GM12878 (cell line): ENCODE results near the gene AKT3. TPM values are rescaled to one million over a fixed set of nuclear protein-coding genes. Genes with fewer than 3 reads are reported as not detected.

Experiments
- ATAC-seq: fragments of 200-7000 bp; cut with Tn5 transposase; 3 replicates; pipeline ENCODE4 v1.9.1; 2020; ENCODE audit warnings: mild to moderate bottlenecking, moderate library complexity
- BruUV-seq: library from RNA; stranded (reverse); fragments of 400-500 nt; replicated peaks from 2 replicates; lab custom pipeline; 2021; lab: Mats Ljungman, UMichigan
- CTCF ChIA-PET: fragments of 300-600 bp; sonication (Branson Sonifier 250); formaldehyde crosslinking; extraction: SDS; loops from one replicate; lab custom pipeline; 2021; ENCODE audit warnings: inconsistent platforms; lab: Yijun Ruan, JAX
- POLR2A ChIA-PET: fragments of 350-600 bp; formaldehyde crosslinking; extraction: SDS; loops from one replicate; lab custom pipeline; 2021; ENCODE audit warnings: inconsistent platforms; lab: Charles Lee
- RAD21 ChIA-PET: fragments of 300-600 bp; sonication (Branson Sonifier 250); formaldehyde crosslinking; loops from one replicate; lab custom pipeline; 2023; ENCODE audit warnings: antibody characterized with exemption; ENCODE audit not compliant: unreplicated experiment; lab: Charles Lee
- SMC1A ChIA-PET: fragments of 300-600 bp; sonication (Branson Sonifier 250); formaldehyde crosslinking; loops from one replicate; lab custom pipeline; 2023; ENCODE audit not compliant: unreplicated experiment, uncharacterized antibody; lab: Charles Lee
- DNase-seq: peaks from one replicate; pipeline ENCODE4 v3.0.0-alpha.2; 2011; ENCODE audit warnings: low read depth, low spot score
- FAIRE-seq: peaks from 3 replicates; lab custom pipeline; 2011; peaks lifted over from hg19 to GRCh38; lab: Jason Lieb, UNC
- H2AFZ ChIP-seq: 2 replicates; pipeline ENCODE4 v1.6.0; 2011; ENCODE audit warnings: low read depth, low read length, control low read depth; ENCODE audit not compliant: control insufficient read depth
- H3K27ac ChIP-seq: 2 replicates; pipeline ENCODE4 v1.5.1; 2011; ENCODE audit warnings: control low read depth; ENCODE audit not compliant: control insufficient read depth, insufficient read depth
- H3K27me3 ChIP-seq, 2 experiments: replicated peaks in 1 of 2; 2 replicates each; pipeline versions ENCODE4 v1.6.0 to v1.6.1; 2011; ENCODE audit warnings: low read length in 1 of 2; ENCODE audit not compliant: control insufficient read depth in 2 of 2, insufficient read depth in 2 of 2
- H3K36me3 ChIP-seq, 2 experiments: 2 replicates each; pipeline ENCODE4 v1.5.1; 2011; ENCODE audit warnings: low read length in 1 of 2; ENCODE audit not compliant: control insufficient read depth in 2 of 2, insufficient read depth in 2 of 2
- H3K4me1 ChIP-seq: 2 replicates; pipeline ENCODE4 v1.6.1; 2011; ENCODE audit warnings: mild to moderate bottlenecking, low read length, moderate library complexity, mixed read lengths; ENCODE audit not compliant: control insufficient read depth, insufficient read depth
- H3K4me2 ChIP-seq: 2 replicates; pipeline ENCODE4 v1.6.0; 2011; ENCODE audit warnings: control low read depth; ENCODE audit not compliant: control insufficient read depth, insufficient read depth
- H3K4me3 ChIP-seq: fragments of 200-600 bp; sonication (generic); 2 replicates; pipeline ENCODE4 v1.5.1; 2016
- H3K79me2 ChIP-seq: 2 replicates; pipeline ENCODE4 v1.6.0; 2011; ENCODE audit warnings: low read length; ENCODE audit not compliant: control insufficient read depth, insufficient read depth
- H3K9ac ChIP-seq: 2 replicates; pipeline ENCODE4 v1.8.0; 2011; ENCODE audit warnings: low read length, control low read depth, mixed read lengths; ENCODE audit not compliant: control insufficient read depth, insufficient read depth
- H3K9me3 ChIP-seq: replicated peaks from 3 replicates; pipeline ENCODE4 v1.5.1; 2011; ENCODE audit warnings: mild to moderate bottlenecking, low read length; ENCODE audit not compliant: control insufficient read depth, insufficient read depth
- H4K20me1 ChIP-seq: 2 replicates; pipeline ENCODE4 v1.6.0; 2011; ENCODE audit not compliant: control insufficient read depth, insufficient read depth
- BMI1 ChIP-seq: fragments of 450-650 bp; IDR thresholded peaks from 2 replicates; pipeline ENCODE4 v1.6.1; 2016; ENCODE audit warnings: mild to moderate bottlenecking, moderate library complexity, borderline replicate concordance
- CBX5 ChIP-seq: sonication (generic); IDR thresholded peaks from 2 replicates; pipeline ENCODE4 v1.6.1; 2016; ENCODE audit warnings: low read depth, moderate library complexity, mild to moderate bottlenecking, inconsistent platforms
- MEF2A ChIP-seq: IDR thresholded peaks from 2 replicates; pipeline ENCODE4 v1.6.1; 2011; ENCODE audit warnings: low read depth, mild to moderate bottlenecking, low read length, moderate library complexity; ENCODE audit not compliant: insufficient read depth
- NFYA ChIP-seq: IDR thresholded peaks from 2 replicates; pipeline ENCODE4 v1.6.1; 2011; ENCODE audit warnings: low read depth, mild to moderate bottlenecking, low read length, improper control_type of control experiment, borderline replicate concordance
- RUNX3 ChIP-seq: IDR thresholded peaks from 2 replicates; pipeline ENCODE4 v1.6.1; 2012; ENCODE audit warnings: low read length, inconsistent platforms
- ZNF207 ChIP-seq: fragments of 450-650 bp; IDR thresholded peaks from 2 replicates; pipeline ENCODE4 v1.6.1; 2014; ENCODE audit warnings: antibody characterized with exemption, mild to moderate bottlenecking, borderline replicate concordance
- ZNF622 ChIP-seq: fragments of 450-650 bp; IDR thresholded peaks from 2 replicates; pipeline ENCODE4 v1.6.1; 2017; ENCODE audit warnings: mild to moderate bottlenecking, inconsistent platforms
- WGBS: methylation state at CpG from one replicate; pipeline ENCODE4 v1.1.6; 2016; ENCODE audit warnings: low lambda C conversion rate; ENCODE audit not compliant: insufficient replicate concordance, insufficient coverage; ENCODE audit errors: missing lambda C conversion rate; 5-methylcytosine and 5-hydroxymethylcytosine counted together
- in situ Hi-C: fragments of 300-500 bp; cut with MboI; formaldehyde crosslinking; loops from 9 replicates; pipeline ENCODE4 v1.14.3; 2018; ENCODE audit warnings: mixed read lengths
- intact Hi-C: fragments of 100-400 bp; cut with micrococcal nuclease; formaldehyde crosslinking; loops from one replicate; pipeline ENCODE4 v1.14.2; 2022; ENCODE audit not compliant: unreplicated experiment
- polyA plus RNA-seq, 11 experiments: library from polyadenylated mRNA; depleted of rRNA in 4 of 11; unstranded in 6 of 11; stranded (reverse) in 5 of 11; fragments of >200 nt; fragmentation: Nextera tagmentation in 4 of 11; fragmentation: Illumina TruSeq in 1 of 11; extraction: Ambion mirVana in 4 of 11; extraction: Trizol in 1 of 11; gene quantifications; 1 replicate in 1 of 11; 2 replicates in 10 of 11; pipeline versions ENCODE4 v1.2.1 to v1.2.3, GENCODE V29; 2011 to 2016; ENCODE audit warnings: inconsistent platforms in 2 of 11, missing spikeins in 2 of 11, low read depth in 1 of 11
- total RNA-seq, 4 experiments: library from RNA; depleted of rRNA in 3 of 4; stranded (reverse); fragments of >200 nt in 3 of 4; fragmentation: Illumina TruSeq in 1 of 4; extraction: Trizol in 1 of 4; gene quantifications; 2 replicates each; pipeline versions ENCODE4 v1.2.1 to v1.2.3, GENCODE V29; 2013 to 2021
- TF ChIP-seq, protein P1 (sequence below): fragments of 450-650 bp; IDR thresholded peaks from 2 replicates; pipeline ENCODE4 v1.6.1; 2017; ENCODE audit warnings: low read depth, mild to moderate bottlenecking, moderate library complexity

Gene AKT3
- total and polyA plus RNA-seq, 10 of the 15 experiments (the other 5 are each of a cell fraction or from before 2014, with no cell fraction given): 0.03 to 0.56 (median 0.19) TPM

DNA sequence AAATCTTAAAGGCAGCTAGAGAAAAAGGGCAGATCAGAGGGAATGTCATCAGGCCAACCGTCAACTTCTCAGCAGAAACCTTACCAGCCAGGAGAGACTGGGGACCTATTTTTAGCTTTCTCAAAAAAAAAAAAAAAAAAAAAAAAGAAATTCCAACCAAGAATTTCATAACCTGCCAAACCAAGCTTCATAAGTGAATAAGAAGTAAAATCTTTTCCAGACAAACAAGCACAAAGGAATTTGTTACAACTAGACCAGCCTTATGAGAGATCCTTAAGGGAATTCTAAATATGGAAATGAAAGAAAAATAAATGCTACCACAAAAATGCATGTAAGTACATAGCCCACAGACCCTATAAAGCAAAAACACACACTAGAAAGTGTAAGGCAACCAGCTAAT lies 267.7 kb downstream of the AKT3 start:
- no peak for TF ChIP-seq ZNF207
- TF ChIP-seq CBX5: 0 out of 2 replicates have a peak, but pooled peaks have one; percentile 29
- POLR2A ChIA-PET: interaction anchor here (0.6 kb wide), 1 partner anchor 166 kb away, joined by 3 read pairs; no protein-coding TSS in a partner anchor
- H3K9me3 ChIP-seq: peaks cover 19% of the 10 kb centered on the region
- FAIRE-seq (no peak), ATAC-seq (no peak), DNase-seq (no peak)
- H3K79me2 ChIP-seq: no peaks in the 10 kb centered on the region
- no peak overlapping the region for H3K27ac ChIP-seq
- intact Hi-C loops (loop anchor here (10.0 kb wide), 1 partner anchor 238 kb away; no protein-coding TSS in a partner anchor), in situ Hi-C loops (no loop called here)
- CTCF ChIA-PET: interaction anchor here (0.6 kb wide), 1 partner anchor 8 kb away, joined by 3 read pairs; no protein-coding TSS in a partner anchor
- H3K9ac ChIP-seq: no peak overlapping the region
- H3K4me2 ChIP-seq: no peak overlapping the region
- no peaks in the 10 kb centered on the region for H3K27me3 ChIP-seq
- no peak overlapping the region for H2AFZ ChIP-seq
- RAD21 ChIA-PET: no interaction called here
- 100% methylated on average over 1 of the region's 1 CpG for WGBS
- no peak overlapping the region for H3K4me3 ChIP-seq
- H3K4me1 ChIP-seq: peaks cover 2% of the 10 kb centered on the region
- no peaks in the 10 kb centered on the region for H3K36me3 ChIP-seq
- no peaks in the 10 kb centered on the region; the same call in 1 of the 2 replicates for H4K20me1 ChIP-seq
- no TSS peak for BruUV-seq
- SMC1A ChIA-PET: interaction anchor here (0.8 kb wide), 1 partner anchor 31 kb away, joined by 3 read pairs; no protein-coding TSS in a partner anchor

- no peak overlapping the region for H3K9ac ChIP-seq
- ATAC-seq (no peak), DNase-seq (no peak), FAIRE-seq (no peak)
- H3K27ac ChIP-seq: no peak overlapping the region
- no peak overlapping the region for H3K4me3 ChIP-seq
- in situ Hi-C loops (no loop called here), intact Hi-C loops (loop anchor here (10.0 kb wide), 1 partner anchor 236 kb away; no protein-coding TSS in a partner anchor)
- H2AFZ ChIP-seq: no peak overlapping the region
- H4K20me1 ChIP-seq: no peaks in the 10 kb centered on the region; the same call in 1 of the 2 replicates
- H3K9me3 ChIP-seq: peaks cover 19% of the 10 kb centered on the region
- RAD21 ChIA-PET: no interaction called here
- H3K79me2 ChIP-seq: no peaks in the 10 kb centered on the region
- CTCF ChIA-PET: no interaction called here
- POLR2A ChIA-PET: no interaction called here
- H3K27me3 ChIP-seq: no peaks in the 10 kb centered on the region
- no peak for TF ChIP-seq BMI1
- no peak for TF ChIP-seq ZNF622
- TF ChIP-seq NFYA: no peak
- TF ChIP-seq, protein P1, sequence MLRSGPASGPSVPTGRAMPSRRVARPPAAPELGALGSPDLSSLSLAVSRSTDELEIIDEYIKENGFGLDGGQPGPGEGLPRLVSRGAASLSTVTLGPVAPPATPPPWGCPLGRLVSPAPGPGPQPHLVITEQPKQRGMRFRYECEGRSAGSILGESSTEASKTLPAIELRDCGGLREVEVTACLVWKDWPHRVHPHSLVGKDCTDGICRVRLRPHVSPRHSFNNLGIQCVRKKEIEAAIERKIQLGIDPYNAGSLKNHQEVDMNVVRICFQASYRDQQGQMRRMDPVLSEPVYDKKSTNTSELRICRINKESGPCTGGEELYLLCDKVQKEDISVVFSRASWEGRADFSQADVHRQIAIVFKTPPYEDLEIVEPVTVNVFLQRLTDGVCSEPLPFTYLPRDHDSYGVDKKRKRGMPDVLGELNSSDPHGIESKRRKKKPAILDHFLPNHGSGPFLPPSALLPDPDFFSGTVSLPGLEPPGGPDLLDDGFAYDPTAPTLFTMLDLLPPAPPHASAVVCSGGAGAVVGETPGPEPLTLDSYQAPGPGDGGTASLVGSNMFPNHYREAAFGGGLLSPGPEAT: no peak
- no peak for TF ChIP-seq RUNX3
- no peak for TF ChIP-seq MEF2A
- WGBS: 87% methylated on average over 1 of the region's 1 CpG
- H3K36me3 ChIP-seq: no peaks in the 10 kb centered on the region
- no peaks in the 10 kb centered on the region for H3K4me1 ChIP-seq
- no TSS peak for BruUV-seq
- H3K4me2 ChIP-seq: no peak overlapping the region
- SMC1A ChIA-PET: no interaction called here
Observed at GRCh38 chr1:243580984-243581383, 269.1 kb downstream of the AKT3 start.
